IPS-18c (cell line): ENCODE data around the gene RNASE13.
"Not testable (repeated sequence)": the region's sequence is repeated elsewhere in the genome, so short reads cannot be mapped to it uniquely, and the experiment has no call there.

ENCODE experiments used
- H3K4me3 ChIP-seq: 2 replicates; pipeline ENCODE4 v1.7.0; 2013; ENCODE audit warnings: low read depth, mild to moderate bottlenecking, low read length, moderate library complexity; ENCODE audit not compliant: insufficient read depth
- H3K9me3 ChIP-seq: one replicate; pipeline ENCODE4 v1.6.1; 2013; ENCODE audit warnings: mild to moderate bottlenecking, low read length, moderate library complexity; ENCODE audit not compliant: control insufficient read depth, insufficient read depth

RNASE13 gene

DNA sequence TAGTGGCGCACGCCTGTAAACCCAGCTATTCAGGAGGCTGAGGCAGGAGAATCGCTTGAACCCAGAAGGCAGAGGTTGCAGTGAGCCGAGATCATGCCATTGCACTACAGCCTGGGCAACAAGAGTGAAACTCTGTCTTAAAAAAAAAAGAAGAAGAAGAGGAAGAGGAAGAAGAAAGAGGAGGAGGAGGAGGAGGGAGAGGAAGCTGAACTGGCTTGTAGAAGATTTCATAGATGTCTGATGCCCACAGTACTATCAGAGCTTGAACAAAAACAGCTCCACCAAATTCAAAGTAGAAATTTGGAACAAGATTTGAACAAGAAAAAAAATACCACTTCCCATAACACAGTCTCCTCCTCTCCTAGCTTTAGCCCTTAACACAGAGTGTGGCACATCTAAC is 49.0 kb downstream of the RNASE13 start:
- H3K9me3 ChIP-seq, H3K4me3 ChIP-seq: not testable (repeated sequence)
